Fibroblast of lung (primary cell): ENCODE data around the gene TMEM121B. TPM values are rescaled to one million over a fixed set of nuclear protein-coding genes. Genes with fewer than 3 reads are reported as not detected.

Experiments
- DNase-seq, 2 donors: peaks; one replicate each; pipeline versions ENCODE4 v3.0.0 to v3.0.0-alpha.2; 2010; ENCODE audit warnings: low read depth in 2 of 2
- H2AFZ ChIP-seq: 2 replicates; pipeline ENCODE4 v1.5.1; 2012; ENCODE audit warnings: low read length, control low read depth, inconsistent platforms
- H3K27ac ChIP-seq: 2 replicates; pipeline ENCODE4 v1.5.1; 2011; ENCODE audit warnings: low read length, control low read depth; ENCODE audit not compliant: insufficient read depth
- H3K27me3 ChIP-seq: 2 replicates; pipeline ENCODE4 v1.5.1; 2011; ENCODE audit warnings: mild to moderate bottlenecking, low read length; ENCODE audit not compliant: control insufficient read depth, insufficient read depth
- H3K36me3 ChIP-seq: 2 replicates; pipeline ENCODE4 v1.5.1; 2011; ENCODE audit warnings: low read length; ENCODE audit not compliant: control insufficient read depth, insufficient read depth
- H3K4me1 ChIP-seq: 2 replicates; pipeline ENCODE4 v1.5.1; 2011; ENCODE audit warnings: low read length; ENCODE audit not compliant: control insufficient read depth, insufficient read depth; ENCODE audit errors: extremely low read depth
- H3K4me2 ChIP-seq: 2 replicates; pipeline ENCODE4 v1.5.1; 2011; ENCODE audit warnings: low read length, control low read depth; ENCODE audit not compliant: insufficient read depth; ENCODE audit errors: extremely low read depth
- H3K4me3 ChIP-seq, 4 experiments: fragments of 200-600 bp in 1 of 4; sonication (generic) in 1 of 4; replicated peaks in 1 of 4; 2 replicates each; pipeline ENCODE4 v1.5.1; 2011 to 2016; ENCODE audit warnings: low read length in 4 of 4, low read depth in 3 of 4, mild to moderate bottlenecking in 3 of 4, control low read depth in 2 of 4, inconsistent platforms in 1 of 4, mixed read lengths in 1 of 4; ENCODE audit not compliant: insufficient read depth in 1 of 4; ENCODE audit errors: control extremely low read depth in 1 of 4
- H3K79me2 ChIP-seq: 2 replicates; pipeline ENCODE4 v1.5.1; 2012; ENCODE audit warnings: mild to moderate bottlenecking, low read length, inconsistent platforms; ENCODE audit not compliant: control insufficient read depth, insufficient read depth
- H3K9ac ChIP-seq: 2 replicates; pipeline ENCODE4 v1.5.1; 2011; ENCODE audit warnings: mild to moderate bottlenecking, low read length, control low read depth; ENCODE audit not compliant: insufficient read depth
- H3K9me3 ChIP-seq: 2 replicates; pipeline ENCODE4 v1.5.1; 2012; ENCODE audit warnings: low read depth, low read length; ENCODE audit not compliant: control insufficient read depth, insufficient read depth
- H4K20me1 ChIP-seq: 2 replicates; pipeline ENCODE4 v1.5.1; 2011; ENCODE audit warnings: low read length; ENCODE audit not compliant: control insufficient read depth, insufficient read depth; ENCODE audit errors: extremely low read depth
- CTCF ChIP-seq, 2 donors: IDR thresholded peaks in 1 of 2; conservative IDR thresholded peaks in 1 of 2; 1 replicate in 1 of 2; 2 replicates in 1 of 2; pipeline ENCODE4 v1.5.1; 2011 to 2012; ENCODE audit warnings: low read length in 2 of 2, control low read depth in 1 of 2, inconsistent platforms in 1 of 2, low read depth in 1 of 2, mild to moderate bottlenecking in 1 of 2
- EZH2 ChIP-seq: IDR thresholded peaks from 2 replicates; pipeline ENCODE4 v1.5.1; 2012; ENCODE audit warnings: low read length, control low read depth, mild to moderate bottlenecking; ENCODE audit errors: missing control alignments
- polyA plus RNA-seq, 2 donors: library from polyadenylated mRNA; depleted of rRNA in 1 of 2; stranded (reverse) in 1 of 2; unstranded in 1 of 2; fragments of >200 nt; gene quantifications; 2 replicates each; pipeline ENCODE4 v1.2.1, GENCODE V29; 2011 to 2012; ENCODE audit warnings: missing spikeins in 1 of 2
- total RNA-seq: library from RNA; depleted of rRNA; stranded (reverse); fragments of >200 nt; gene quantifications from 2 replicates; pipeline ENCODE4 v1.2.1, GENCODE V29; 2014

Gene TMEM121B
- total and polyA plus RNA-seq, 2 donors (not counting 1 experiment from before 2014, with no cell fraction given) = under 0.01 to 0.05 TPM

GRCh38 chr22:17077255-17077654 is 43.9 kb downstream of the TMEM121B start:
- no peak overlapping the region for H3K4me3 ChIP-seq
- no peaks in the 10 kb centered on the region for H3K79me2 ChIP-seq
- no peaks in the 10 kb centered on the region for H4K20me1 ChIP-seq
- H3K9me3 ChIP-seq = no peaks in the 10 kb centered on the region
- H3K36me3 ChIP-seq = no peaks in the 10 kb centered on the region
- no peaks in the 10 kb centered on the region for H3K4me1 ChIP-seq
- H2AFZ ChIP-seq = no peak overlapping the region
- H3K4me2 ChIP-seq = no peak overlapping the region
- no peak overlapping the region for H3K27ac ChIP-seq
- DNase-seq = peak; percentile 26 to 88
- no peak overlapping the region for H3K9ac ChIP-seq
- no peaks in the 10 kb centered on the region for H3K27me3 ChIP-seq
- TF ChIP-seq EZH2 = no peak
- TF ChIP-seq CTCF (conservative IDR thresholded peaks at IDR 0.05 in 1 of 2, IDR thresholded peaks at IDR 0.05 in 1 of 2; ENCODE audit: low read depth in 1 of 2, low read length in 2 of 2) = no peak

- Histone ChIP-seq H3K4me2 (no peak overlapping the region), H3K36me3 (no peaks in the 10 kb centered on the region), H3K79me2 (no peaks in the 10 kb centered on the region), H3K4me3 (no peak overlapping the region), H4K20me1 (no peaks in the 10 kb centered on the region), H3K4me1 (no peaks in the 10 kb centered on the region), H3K27ac (no peak overlapping the region), H3K27me3 (no peaks in the 10 kb centered on the region), H2AFZ (no peak overlapping the region), H3K9ac (no peak overlapping the region), H3K9me3 (no peaks in the 10 kb centered on the region)
- TF ChIP-seq EZH2 (no peak), CTCF (conservative IDR thresholded peaks at IDR 0.05 in 1 of 2, IDR thresholded peaks at IDR 0.05 in 1 of 2; ENCODE audit: low read depth in 1 of 2, low read length in 2 of 2) (no peak)
- DNase-seq = peak; percentile 3 to 36
These were observed 46.5 kb downstream of the TMEM121B start for GRCh38 chr22:17074648-17075002.

GRCh38 chr22:17072877-17073276 is 48.3 kb downstream of the TMEM121B start:
- Histone ChIP-seq H3K79me2 (no peaks in the 10 kb centered on the region), H4K20me1 (no peaks in the 10 kb centered on the region), H3K27ac (no peak overlapping the region), H3K9ac (no peak overlapping the region), H3K4me2 (no peak overlapping the region), H3K9me3 (no peaks in the 10 kb centered on the region), H2AFZ (no peak overlapping the region), H3K4me1 (no peaks in the 10 kb centered on the region), H3K27me3 (no peaks in the 10 kb centered on the region), H3K36me3 (no peaks in the 10 kb centered on the region), H3K4me3 (no peak overlapping the region)
- DNase-seq = no peak
- TF ChIP-seq CTCF (conservative IDR thresholded peaks at IDR 0.05 in 1 of 2, IDR thresholded peaks at IDR 0.05 in 1 of 2; ENCODE audit: low read depth in 1 of 2, low read length in 2 of 2) (no peak), EZH2 (no peak)

Other genes starting within 250 kb of the TMEM121B start
- gene GAB4, start 113.1 kb downstream of the TMEM121B start, total RNA-seq = not detected in 2 replicates
- not detected in 2 replicates for gene GAB4, start 113.1 kb downstream of the TMEM121B start, polyA plus RNA-seq
- 5.3 and 5.9 TPM in 2 replicates for gene IL17RA, start 36.4 kb downstream of the TMEM121B start, total RNA-seq
- 7.1 and 7.6 TPM in 2 replicates for gene IL17RA, start 36.4 kb downstream of the TMEM121B start, polyA plus RNA-seq
- gene HDHD5, start 37.9 kb upstream of the TMEM121B start, total RNA-seq = 16.2 and 17.7 TPM in 2 replicates
- 19.7 and 20.9 TPM in 2 replicates for gene HDHD5, start 37.9 kb upstream of the TMEM121B start, polyA plus RNA-seq
- 21.8 and 32.0 TPM in 2 replicates for gene ADA2, start 98.1 kb upstream of the TMEM121B start, total RNA-seq
- 8.6 and 16.3 TPM in 2 replicates for gene ADA2, start 98.1 kb upstream of the TMEM121B start, polyA plus RNA-seq
- under 0.01 and 0.51 TPM in 2 replicates for gene CECR2, start 248.1 kb upstream of the TMEM121B start, total RNA-seq
- gene CECR2, start 248.1 kb upstream of the TMEM121B start, polyA plus RNA-seq = 0.05 and 0.09 TPM in 2 replicates